HepG2 (cell line): ENCODE data around the gene INHA.

Experiments
- ETV5 ChIP-seq: IDR thresholded peaks from 2 replicates; pipeline ENCODE4 v1.6.1; 2018; ENCODE audit warnings: missing biosample characterization, missing genetic modification reagents, inconsistent platforms, borderline replicate concordance
- EZH2 ChIP-seq: conservative IDR thresholded peaks from 2 replicates; pipeline ENCODE4 v1.6.1; 2012; ENCODE audit warnings: mild to moderate bottlenecking, low read depth, low read length, moderate library complexity
- LCORL ChIP-seq, 2 experiments: fragments of 450-650 bp in 1 of 2; sonication (generic) in 1 of 2; formaldehyde crosslinking in 1 of 2; IDR thresholded peaks; 2 replicates each; pipeline versions ENCODE4 v1.5.0 to v1.6.1; 2017 to 2020; ENCODE audit warnings: antibody characterized with exemption in 1 of 2, missing genetic modification reagents in 1 of 2
- MEF2D ChIP-seq: sonication (generic); formaldehyde crosslinking; IDR thresholded peaks from 2 replicates; pipeline ENCODE4 v1.5.1; 2020; ENCODE audit warnings: mild to moderate bottlenecking, missing genetic modification reagents
- NFIC ChIP-seq: IDR thresholded peaks from 2 replicates; pipeline ENCODE4 v1.6.1; 2012; ENCODE audit warnings: mild to moderate bottlenecking, low read length, inconsistent platforms
- POLR2A ChIP-seq, 2 experiments: IDR thresholded peaks; 2 replicates each; pipeline ENCODE4 v1.6.1; 2011; ENCODE audit warnings: low read depth in 2 of 2, low read length in 2 of 2, mild to moderate bottlenecking in 1 of 2, moderate library complexity in 1 of 2; ENCODE audit not compliant: insufficient read depth in 1 of 2
- SP1 ChIP-seq, 2 experiments: fragments of 450-650 bp in 1 of 2; sonication (generic) in 1 of 2; formaldehyde crosslinking in 1 of 2; IDR thresholded peaks; 2 replicates each; pipeline versions ENCODE4 v1.4.0 to v1.6.1; 2016 to 2020; ENCODE audit warnings: missing genetic modification reagents in 1 of 2
- TOE1 ChIP-seq: sonication (generic); formaldehyde crosslinking; IDR thresholded peaks from 2 replicates; pipeline ENCODE4 v1.4.0; 2020; ENCODE audit warnings: mild to moderate bottlenecking, missing genetic modification reagents
- ZEB1 ChIP-seq: IDR thresholded peaks from 2 replicates; pipeline ENCODE4 v1.6.1; 2012; ENCODE audit warnings: mild to moderate bottlenecking, low read depth, inconsistent platforms; ENCODE audit not compliant: insufficient replicate concordance
- ZNF121 ChIP-seq: sonication (generic); formaldehyde crosslinking; IDR thresholded peaks from 2 replicates; pipeline ENCODE4 v1.5.0; 2020; ENCODE audit warnings: mild to moderate bottlenecking, missing genetic modification reagents
- ZNF567 ChIP-seq: sonication (generic); formaldehyde crosslinking; IDR thresholded peaks from 2 replicates; pipeline ENCODE4 v1.8.1; 2023; ENCODE audit warnings: mild to moderate bottlenecking, missing genetic modification reagents, borderline replicate concordance
- TF ChIP-seq, protein P1 (sequence below): sonication (generic); formaldehyde crosslinking; IDR thresholded peaks from 2 replicates; pipeline ENCODE4 v1.5.0; 2020; ENCODE audit warnings: mild to moderate bottlenecking, missing genetic modification reagents, moderate library complexity
- TF ChIP-seq, protein P2 (sequence below), 2 experiments: IDR thresholded peaks; 2 replicates each; pipeline ENCODE4 v1.6.1; 2011 to 2012; ENCODE audit warnings: low read length in 2 of 2, borderline replicate concordance in 1 of 2, low read depth in 1 of 2, mild to moderate bottlenecking in 1 of 2, moderate library complexity in 1 of 2

DNA sequence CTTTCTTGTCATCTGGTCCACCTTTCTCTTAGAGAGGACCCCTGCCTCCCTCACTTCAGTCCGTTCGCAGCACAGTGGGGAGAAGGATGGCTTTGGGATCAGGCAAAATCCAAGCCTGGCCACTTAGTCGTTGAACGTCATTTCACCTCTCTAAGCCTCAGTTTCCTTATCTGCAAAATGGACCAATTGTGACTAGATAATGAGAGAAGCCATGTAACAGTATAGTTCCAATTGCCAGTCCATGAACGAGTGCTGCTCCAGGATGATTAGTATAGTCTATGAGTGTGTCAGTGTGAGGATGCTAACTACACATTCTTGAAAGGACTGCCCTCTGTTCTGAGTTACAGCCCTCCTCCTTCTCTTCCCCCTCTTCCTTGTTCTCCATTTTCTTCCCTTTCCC is 1.1 kb downstream of the INHA start:
- TF ChIP-seq ETV5 (CRISPR knock-in tag), result no peak
- TF ChIP-seq POLR2A (IDR thresholded peaks at IDR 0.05; ENCODE audit: insufficient read depth in 1 of 2, low read depth in 2 of 2, low read length in 2 of 2), result no peak
- TF ChIP-seq ZEB1, result no peak
- no peak for TF ChIP-seq LCORL (IDR thresholded peaks at IDR 0.05)
- no peak for TF ChIP-seq LCORL (CRISPR knock-in tag; IDR thresholded peaks at IDR 0.05)
- no peak for TF ChIP-seq MEF2D (CRISPR knock-in tag)
- TF ChIP-seq NFIC, result no peak
- no peak for TF ChIP-seq TOE1 (CRISPR knock-in tag)
- TF ChIP-seq, protein P1, sequence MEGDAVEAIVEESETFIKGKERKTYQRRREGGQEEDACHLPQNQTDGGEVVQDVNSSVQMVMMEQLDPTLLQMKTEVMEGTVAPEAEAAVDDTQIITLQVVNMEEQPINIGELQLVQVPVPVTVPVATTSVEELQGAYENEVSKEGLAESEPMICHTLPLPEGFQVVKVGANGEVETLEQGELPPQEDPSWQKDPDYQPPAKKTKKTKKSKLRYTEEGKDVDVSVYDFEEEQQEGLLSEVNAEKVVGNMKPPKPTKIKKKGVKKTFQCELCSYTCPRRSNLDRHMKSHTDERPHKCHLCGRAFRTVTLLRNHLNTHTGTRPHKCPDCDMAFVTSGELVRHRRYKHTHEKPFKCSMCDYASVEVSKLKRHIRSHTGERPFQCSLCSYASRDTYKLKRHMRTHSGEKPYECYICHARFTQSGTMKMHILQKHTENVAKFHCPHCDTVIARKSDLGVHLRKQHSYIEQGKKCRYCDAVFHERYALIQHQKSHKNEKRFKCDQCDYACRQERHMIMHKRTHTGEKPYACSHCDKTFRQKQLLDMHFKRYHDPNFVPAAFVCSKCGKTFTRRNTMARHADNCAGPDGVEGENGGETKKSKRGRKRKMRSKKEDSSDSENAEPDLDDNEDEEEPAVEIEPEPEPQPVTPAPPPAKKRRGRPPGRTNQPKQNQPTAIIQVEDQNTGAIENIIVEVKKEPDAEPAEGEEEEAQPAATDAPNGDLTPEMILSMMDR (CRISPR knock-in tag), result no peak
- TF ChIP-seq SP1 (IDR thresholded peaks at IDR 0.05), result no peak
- no peak for TF ChIP-seq SP1 (CRISPR knock-in tag; IDR thresholded peaks at IDR 0.05)
- TF ChIP-seq, protein P2, sequence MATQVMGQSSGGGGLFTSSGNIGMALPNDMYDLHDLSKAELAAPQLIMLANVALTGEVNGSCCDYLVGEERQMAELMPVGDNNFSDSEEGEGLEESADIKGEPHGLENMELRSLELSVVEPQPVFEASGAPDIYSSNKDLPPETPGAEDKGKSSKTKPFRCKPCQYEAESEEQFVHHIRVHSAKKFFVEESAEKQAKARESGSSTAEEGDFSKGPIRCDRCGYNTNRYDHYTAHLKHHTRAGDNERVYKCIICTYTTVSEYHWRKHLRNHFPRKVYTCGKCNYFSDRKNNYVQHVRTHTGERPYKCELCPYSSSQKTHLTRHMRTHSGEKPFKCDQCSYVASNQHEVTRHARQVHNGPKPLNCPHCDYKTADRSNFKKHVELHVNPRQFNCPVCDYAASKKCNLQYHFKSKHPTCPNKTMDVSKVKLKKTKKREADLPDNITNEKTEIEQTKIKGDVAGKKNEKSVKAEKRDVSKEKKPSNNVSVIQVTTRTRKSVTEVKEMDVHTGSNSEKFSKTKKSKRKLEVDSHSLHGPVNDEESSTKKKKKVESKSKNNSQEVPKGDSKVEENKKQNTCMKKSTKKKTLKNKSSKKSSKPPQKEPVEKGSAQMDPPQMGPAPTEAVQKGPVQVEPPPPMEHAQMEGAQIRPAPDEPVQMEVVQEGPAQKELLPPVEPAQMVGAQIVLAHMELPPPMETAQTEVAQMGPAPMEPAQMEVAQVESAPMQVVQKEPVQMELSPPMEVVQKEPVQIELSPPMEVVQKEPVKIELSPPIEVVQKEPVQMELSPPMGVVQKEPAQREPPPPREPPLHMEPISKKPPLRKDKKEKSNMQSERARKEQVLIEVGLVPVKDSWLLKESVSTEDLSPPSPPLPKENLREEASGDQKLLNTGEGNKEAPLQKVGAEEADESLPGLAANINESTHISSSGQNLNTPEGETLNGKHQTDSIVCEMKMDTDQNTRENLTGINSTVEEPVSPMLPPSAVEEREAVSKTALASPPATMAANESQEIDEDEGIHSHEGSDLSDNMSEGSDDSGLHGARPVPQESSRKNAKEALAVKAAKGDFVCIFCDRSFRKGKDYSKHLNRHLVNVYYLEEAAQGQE (IDR thresholded peaks at IDR 0.05; ENCODE audit: borderline replicate concordance in 1 of 2, low read depth in 1 of 2, low read length in 2 of 2), result no peak
- no peak for TF ChIP-seq ZNF121
- no peak for TF ChIP-seq EZH2
- no peak for TF ChIP-seq ZNF567
